Activated T-helper 2 cell treated with anti-CD3 and anti-CD28 coated beads, Interferon-gamma antibody, Interleukin-2, Interleukin-4, amounts not matched to agents 10 μg/mL and 5 μg/mL and 100 μg/mL, durations not matched to agents 14 hours and 24 hours and 36 hours (primary cell): ENCODE results near the gene CBLN4. TPM values are rescaled to one million over a fixed set of nuclear protein-coding genes. Genes with fewer than 3 reads are reported as not detected.

Experiments
- DNase-seq: peaks from one replicate; pipeline ENCODE4 v3.0.0; 2021; ENCODE audit warnings: low spot score
- H3K27ac Mint-ChIP-seq: one replicate; pipeline ENCODE4 v1.8.0; 2021; ENCODE audit warnings: mixed read lengths
- H3K27me3 Mint-ChIP-seq: one replicate; pipeline ENCODE4 v1.8.0; 2021; ENCODE audit warnings: low read depth, mixed read lengths
- H3K36me3 Mint-ChIP-seq: one replicate; pipeline ENCODE4 v1.8.0; 2021; ENCODE audit warnings: low read depth, mixed read lengths
- H3K4me1 Mint-ChIP-seq: one replicate; pipeline ENCODE4 v1.8.0; 2021; ENCODE audit warnings: low read depth, mixed read lengths
- H3K4me3 Mint-ChIP-seq: one replicate; pipeline ENCODE4 v1.8.0; 2021; ENCODE audit warnings: low read depth, mild to moderate bottlenecking, moderate library complexity, mixed read lengths
- H3K9me3 Mint-ChIP-seq: one replicate; pipeline ENCODE4 v1.8.0; 2021; ENCODE audit warnings: mixed read lengths
- intact Hi-C: fragments of 100-400 bp; cut with micrococcal nuclease; formaldehyde crosslinking; loops from one replicate; pipeline ENCODE4 v1.15.1; 2023
- total RNA-seq: library from RNA; stranded (reverse); gene quantifications from 2 replicates; pipeline ENCODE4 v1.2.3, GENCODE V29; 2022

CBLN4 gene
- total RNA-seq, 1 donor from 2014 or later, result not detected

DNA sequence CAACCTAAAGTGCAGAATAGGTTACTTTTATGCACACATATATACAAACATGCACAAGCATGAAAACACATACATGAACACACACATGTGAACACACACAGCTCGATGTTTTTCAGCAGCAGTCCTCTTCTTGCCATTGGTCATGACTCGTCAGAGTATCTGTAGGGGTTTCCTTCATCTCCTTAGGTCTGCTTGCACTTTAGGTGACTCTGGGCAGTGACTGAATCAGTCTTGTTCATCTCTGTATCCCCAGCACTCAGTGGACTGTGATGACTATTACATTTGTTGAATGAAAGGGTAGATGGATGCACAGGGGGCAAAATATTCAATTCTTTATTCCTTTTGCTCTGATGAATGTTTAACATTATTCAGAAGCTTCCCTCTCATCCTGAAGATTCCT lies 26.8 kb downstream of the CBLN4 start:
- H3K27me3 Mint-ChIP-seq, result no peaks in the 10 kb centered on the region
- no peak overlapping the region for H3K27ac Mint-ChIP-seq
- H3K4me3 Mint-ChIP-seq, result no peak overlapping the region
- H3K36me3 Mint-ChIP-seq, result no peaks in the 10 kb centered on the region
- peaks cover 24% of the 10 kb centered on the region for H3K9me3 Mint-ChIP-seq
- intact Hi-C loops, result no loop called here
- no peak for DNase-seq
- H3K4me1 Mint-ChIP-seq, result no peaks in the 10 kb centered on the region

DNA sequence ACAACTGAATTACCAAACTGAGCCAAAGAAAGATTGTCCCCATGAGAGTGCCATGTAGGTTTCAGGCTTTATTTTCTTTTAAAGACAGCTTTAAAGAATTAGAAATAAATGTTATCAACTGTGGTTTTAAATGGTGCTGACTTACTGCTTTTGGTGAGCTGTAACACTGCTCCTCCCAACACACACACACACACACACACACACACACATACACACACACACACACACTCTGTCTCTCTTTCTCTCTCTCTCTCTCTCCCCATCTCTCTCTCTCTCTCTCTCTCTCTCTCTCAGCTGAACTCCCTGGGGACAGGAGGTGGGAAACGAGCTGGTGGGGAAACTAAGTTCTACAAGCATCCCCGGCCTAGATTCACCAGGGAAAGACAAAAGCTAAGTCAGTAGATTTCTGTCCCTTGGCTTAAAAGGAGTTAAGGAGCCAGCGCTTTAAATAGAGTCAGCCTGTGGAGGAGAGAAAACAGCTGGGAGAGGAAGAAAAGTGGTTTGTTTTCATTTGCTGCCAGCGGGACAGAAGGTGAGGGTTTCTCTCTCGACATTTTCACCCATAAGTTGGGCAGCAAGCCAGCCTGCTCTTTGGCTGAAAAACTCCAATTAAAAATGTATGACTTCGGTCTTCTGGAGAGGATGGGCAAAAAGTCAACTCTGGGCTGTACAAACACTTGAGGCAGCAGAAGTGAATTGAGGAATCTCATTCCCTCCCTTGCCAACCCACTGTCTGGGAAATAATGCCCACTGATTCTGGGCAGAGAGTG lies 27.4 kb downstream of the CBLN4 start:
- Mint-ChIP-seq H3K27me3 (no peaks in the 10 kb centered on the region), H3K4me3 (no peak overlapping the region), H3K9me3 (peaks cover 26% of the 10 kb centered on the region), H3K36me3 (no peaks in the 10 kb centered on the region), H3K27ac (no peak overlapping the region), H3K4me1 (no peaks in the 10 kb centered on the region)
- no peak for DNase-seq
- intact Hi-C loops, result no loop called here

DNA sequence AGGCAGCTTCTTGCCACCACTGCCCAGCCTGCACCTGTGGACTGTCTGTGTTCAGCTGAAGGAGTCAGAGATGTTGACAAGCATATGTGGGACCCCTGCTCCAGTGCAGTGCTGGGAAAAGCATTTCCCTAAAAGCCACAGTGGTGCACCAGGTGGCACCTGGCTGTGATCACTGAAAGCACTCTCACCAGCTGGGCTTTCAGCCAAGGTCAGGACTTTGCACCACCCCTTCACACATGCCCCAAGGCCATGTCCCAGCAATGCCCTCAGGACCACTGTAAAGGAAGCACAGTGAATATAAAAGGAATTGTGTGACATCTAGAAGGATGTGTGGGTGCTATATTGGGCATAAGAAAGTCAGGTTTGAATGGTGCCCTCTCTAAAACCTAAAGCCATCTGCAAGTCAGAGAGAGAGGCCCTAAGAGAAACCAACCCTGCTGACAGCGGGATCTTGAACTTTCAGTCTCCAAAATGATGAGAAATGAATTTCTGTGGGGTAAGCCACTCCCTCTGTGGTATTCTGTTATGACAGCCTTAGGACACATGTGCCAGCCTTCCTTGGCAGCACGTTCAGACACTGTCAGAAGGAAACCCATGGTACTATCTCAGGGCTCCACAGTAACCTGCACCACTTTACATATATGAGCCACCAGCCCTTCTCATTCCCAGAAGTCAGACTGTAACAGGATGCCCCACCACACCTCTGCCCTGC lies 30.7 kb downstream of the CBLN4 start:
- Mint-ChIP-seq H3K4me1 (no peaks in the 10 kb centered on the region), H3K27ac (no peak overlapping the region), H3K9me3 (peaks cover 24% of the 10 kb centered on the region), H3K4me3 (no peak overlapping the region), H3K36me3 (no peaks in the 10 kb centered on the region), H3K27me3 (no peaks in the 10 kb centered on the region)
- intact Hi-C loops, result no loop called here
- no peak for DNase-seq

DNA sequence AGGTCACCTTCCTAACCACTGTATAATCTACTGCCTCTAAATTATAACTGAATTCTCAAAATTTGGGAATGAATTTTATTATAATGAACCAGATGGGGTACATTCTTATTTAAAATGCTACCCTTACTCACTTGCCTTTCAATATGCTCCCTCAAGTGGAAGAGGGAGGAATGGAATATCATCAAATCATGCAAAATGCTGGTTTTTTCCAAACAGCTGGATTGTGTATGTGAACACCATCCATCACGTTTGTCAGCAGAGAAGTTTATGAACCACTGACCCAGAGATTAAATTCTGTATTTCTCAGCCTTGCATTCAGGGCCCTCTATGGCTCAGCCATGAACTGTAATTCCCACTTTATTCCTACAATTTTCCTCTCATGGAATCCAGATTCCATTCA lies 40.5 kb downstream of the CBLN4 start:
- no peak for DNase-seq
- intact Hi-C loops, result no loop called here
- Mint-ChIP-seq H3K4me1 (no peaks in the 10 kb centered on the region), H3K4me3 (no peak overlapping the region), H3K9me3 (peaks cover 58% of the 10 kb centered on the region), H3K36me3 (no peaks in the 10 kb centered on the region), H3K27me3 (no peaks in the 10 kb centered on the region), H3K27ac (no peak overlapping the region)

DNA sequence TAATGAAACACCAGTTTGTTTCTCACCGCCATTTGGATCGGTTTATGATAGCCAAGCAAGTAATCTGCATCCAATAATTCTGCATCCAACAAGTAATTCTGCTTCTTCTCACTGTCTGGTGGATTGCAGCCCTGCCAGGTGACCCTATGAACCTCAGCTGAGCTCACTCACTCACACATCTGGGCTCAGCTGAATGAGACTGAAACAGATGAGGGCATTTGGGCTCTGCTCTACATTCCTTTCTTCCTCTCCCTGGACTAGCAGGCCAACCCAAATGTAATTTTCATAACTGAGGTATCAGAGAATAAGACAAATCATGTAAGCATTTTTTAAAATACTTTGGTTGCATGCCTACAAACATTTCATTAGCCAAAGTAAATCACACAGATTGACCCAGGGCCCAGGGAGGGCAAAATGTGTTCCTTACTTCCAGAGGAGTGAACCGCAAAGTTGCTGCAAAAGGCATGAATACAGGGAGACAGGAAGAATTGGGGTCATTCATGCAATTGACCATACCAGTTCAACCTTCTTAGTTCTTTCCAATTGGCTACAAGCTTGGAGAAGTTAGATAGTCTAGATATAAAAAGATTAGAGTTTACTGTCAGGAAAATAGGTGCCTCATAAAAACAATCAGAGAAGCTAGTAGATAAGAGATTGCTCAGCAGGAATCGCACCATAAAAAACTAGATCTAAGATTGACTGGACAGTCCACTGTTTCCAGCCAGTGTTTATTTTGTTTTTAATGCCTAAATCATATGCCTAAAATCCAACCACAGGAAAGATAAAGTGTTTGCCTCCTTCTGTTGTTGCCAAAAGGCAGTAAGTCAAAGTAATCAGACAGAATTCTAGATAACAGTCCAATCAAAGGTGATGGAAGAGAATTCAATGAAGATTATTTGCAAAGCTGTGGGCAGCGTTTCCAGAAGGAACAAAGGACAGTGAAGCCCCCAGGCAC lies 43.7 kb downstream of the CBLN4 start:
- Mint-ChIP-seq H3K4me1 (no peaks in the 10 kb centered on the region), H3K9me3 (peaks cover 59% of the 10 kb centered on the region), H3K4me3 (no peak overlapping the region), H3K27me3 (no peaks in the 10 kb centered on the region), H3K27ac (no peak overlapping the region), H3K36me3 (no peaks in the 10 kb centered on the region)
- no peak for DNase-seq
- intact Hi-C loops, result no loop called here

DNA sequence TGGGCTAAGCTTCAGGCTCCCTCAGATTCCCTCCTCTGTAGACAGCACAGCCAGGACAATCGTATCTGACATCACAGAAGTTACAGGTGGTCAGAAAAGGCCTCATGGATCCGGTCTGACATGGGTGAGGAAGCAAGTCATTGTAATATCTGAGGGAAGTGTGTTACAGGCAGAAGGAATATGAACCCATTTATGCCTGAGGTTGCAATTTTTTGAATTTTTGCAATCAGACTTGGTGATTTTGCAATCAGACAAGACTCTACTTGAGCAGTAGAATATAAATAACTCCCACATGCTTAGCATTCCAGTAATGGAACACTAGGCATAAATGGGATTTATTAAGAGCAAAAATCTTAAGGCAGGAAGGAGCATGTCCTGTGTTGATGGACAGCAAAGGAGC lies 52.1 kb downstream of the CBLN4 start:
- DNase-seq, result no peak
- H3K36me3 Mint-ChIP-seq, result no peaks in the 10 kb centered on the region
- no peak overlapping the region for H3K4me3 Mint-ChIP-seq
- H3K27ac Mint-ChIP-seq, result no peak overlapping the region
- intact Hi-C loops, result no loop called here
- H3K9me3 Mint-ChIP-seq, result peaks cover 59% of the 10 kb centered on the region
- no peaks in the 10 kb centered on the region for H3K4me1 Mint-ChIP-seq
- no peaks in the 10 kb centered on the region for H3K27me3 Mint-ChIP-seq

DNA sequence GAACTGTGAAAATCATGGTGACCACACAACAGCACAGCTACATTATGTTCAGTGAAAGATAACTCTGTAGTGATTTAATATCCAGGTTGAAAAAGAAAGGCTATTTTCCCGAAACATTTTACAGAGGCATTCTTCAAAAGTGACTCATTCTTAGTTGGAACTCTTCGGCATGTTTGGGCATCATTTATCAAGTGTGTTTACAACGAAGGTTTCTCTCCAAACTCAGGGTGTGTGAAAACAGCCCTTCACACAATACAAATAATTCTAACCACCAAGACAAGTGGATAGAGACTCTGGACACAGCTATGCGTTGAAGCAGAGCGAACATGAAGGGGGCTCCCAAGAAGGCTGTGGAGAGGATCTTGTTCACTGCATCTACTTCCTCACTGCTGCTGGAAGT lies 57.6 kb downstream of the CBLN4 start:
- no peaks in the 10 kb centered on the region for H3K4me1 Mint-ChIP-seq
- no peak overlapping the region for H3K27ac Mint-ChIP-seq
- H3K27me3 Mint-ChIP-seq, result no peaks in the 10 kb centered on the region
- peaks cover 57% of the 10 kb centered on the region for H3K9me3 Mint-ChIP-seq
- H3K36me3 Mint-ChIP-seq, result no peaks in the 10 kb centered on the region
- H3K4me3 Mint-ChIP-seq, result no peak overlapping the region
- intact Hi-C loops, result no loop called here
- DNase-seq, result no peak

Other genes starting within 250 kb of the CBLN4 start
- not detected in 2 replicates for gene MC3R, start 243.2 kb upstream of the CBLN4 start, total RNA-seq